Measurements from ENCODE around the gene PATZ1.
A peak's percentile ranks its signal among the peaks of the same experiment; 100 is the strongest.
"Not testable (repeated sequence)": the region's sequence is repeated elsewhere in the genome, so short reads cannot be mapped to it uniquely, and the experiment has no call there.

Gene PATZ1

DNA sequence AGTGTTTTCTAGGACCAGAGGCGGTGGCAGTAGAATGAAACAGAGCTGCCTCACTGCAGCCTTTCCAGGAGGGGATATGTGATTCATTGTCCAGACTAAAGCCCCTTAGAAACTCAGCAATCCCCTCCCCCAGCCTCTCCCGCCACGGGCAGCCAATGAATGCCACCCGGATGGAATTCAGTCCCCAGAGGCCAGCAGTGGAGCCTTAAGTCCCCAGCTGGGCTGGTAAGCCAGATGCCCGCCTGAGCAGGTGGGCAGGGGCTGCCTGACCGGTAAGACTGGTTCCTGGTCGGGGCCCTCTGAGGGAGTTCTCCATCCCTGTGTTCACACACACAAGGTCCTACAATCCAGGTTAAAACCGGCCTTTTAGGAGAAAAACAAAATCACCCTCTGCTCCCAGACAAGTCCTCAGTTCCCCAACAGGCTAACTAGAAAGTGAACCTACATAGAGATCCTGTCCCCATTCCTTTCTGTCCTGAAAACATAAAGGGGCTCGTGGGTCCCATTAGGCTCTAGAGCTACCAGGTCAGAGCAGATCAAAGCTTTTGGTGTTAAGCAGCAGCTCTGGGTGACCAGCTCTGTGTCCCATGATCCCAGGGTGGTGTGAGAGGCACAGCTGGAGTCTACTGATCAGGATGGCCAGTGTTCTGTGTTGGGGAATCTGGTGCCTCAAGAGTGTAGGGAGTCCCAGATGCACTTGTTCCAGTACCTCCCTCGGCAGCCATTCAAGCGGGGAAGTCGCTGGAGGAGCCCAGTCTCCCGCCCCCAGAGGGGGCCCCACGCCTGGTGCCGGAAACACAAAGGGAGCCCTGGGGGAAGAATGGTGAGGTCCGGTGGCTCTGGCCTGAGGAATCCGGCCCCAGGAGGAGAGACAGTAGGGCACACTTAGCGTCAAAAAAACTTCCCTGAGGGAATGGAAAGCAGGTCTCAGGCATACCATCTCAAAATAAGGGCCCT lies 2.6 kb downstream of the PATZ1 start:
- DNase-seq, result peak; percentile 41

GRCh38 chr22:31342389-31343140 lies 3.6 kb downstream of the PATZ1 start:
- DNase-seq, result no peak

DNA sequence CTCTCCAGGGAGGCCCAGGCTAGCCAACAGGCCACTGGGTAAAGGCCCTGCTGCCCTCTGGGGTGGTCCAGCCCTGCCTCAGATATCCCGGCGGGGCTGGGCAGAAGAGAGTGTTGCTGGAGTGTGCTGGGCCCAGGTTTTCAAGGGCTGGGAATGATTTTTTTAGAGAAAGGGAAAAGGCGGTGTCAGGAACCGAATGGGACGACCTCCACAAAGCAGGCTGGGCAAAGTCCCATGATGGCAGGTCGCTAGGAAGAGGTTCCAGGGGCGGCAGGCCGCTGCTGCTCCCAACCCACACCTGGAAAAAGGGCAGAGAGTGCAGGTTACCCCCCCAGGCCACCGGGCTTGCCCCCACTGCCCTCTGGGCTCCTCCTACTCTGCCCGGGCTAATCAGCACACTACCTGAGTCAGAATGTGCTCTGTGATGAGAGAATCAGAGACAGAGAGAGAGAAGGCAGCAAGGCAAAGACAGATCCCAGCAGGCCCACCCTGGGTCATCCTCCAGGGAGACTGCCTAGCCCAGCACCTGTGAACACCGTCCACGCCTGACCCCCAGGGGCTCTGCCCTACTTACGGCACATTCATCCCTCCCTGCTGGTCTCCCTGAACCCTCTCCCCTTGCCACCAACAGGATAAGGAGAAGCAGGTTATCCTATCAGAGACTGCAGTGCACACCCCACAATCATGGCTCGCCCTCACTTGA lies 4.6 kb downstream of the PATZ1 start:
- DNase-seq, result no peak

DNA sequence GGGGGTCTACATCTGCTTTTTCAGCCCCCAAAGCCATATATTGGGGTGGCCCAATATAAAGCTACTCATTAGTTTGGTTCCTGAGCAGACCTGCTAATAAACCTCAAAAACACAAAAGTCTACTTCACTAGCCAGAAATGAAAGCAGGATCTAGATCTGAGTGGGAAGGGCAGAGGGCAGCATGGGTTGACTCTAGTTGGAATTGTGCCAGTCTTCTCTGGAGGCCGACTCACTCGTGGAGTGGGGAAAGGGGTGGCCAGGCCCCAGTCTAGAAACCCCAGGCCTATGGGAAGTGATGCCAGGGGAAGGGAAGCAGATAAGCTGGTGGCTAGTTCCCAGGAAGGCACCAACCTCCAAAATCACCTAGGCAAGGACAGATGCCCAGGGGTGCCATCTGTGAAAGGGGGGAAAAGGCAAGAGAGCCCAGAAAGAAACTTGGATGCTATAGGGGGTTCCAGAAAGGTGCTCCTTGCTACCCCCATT lies 5.3 kb downstream of the PATZ1 start:
- no peak for DNase-seq

- DNase-seq, result no peak
Measured at GRCh38 chr22:31340360-31340759, 5.8 kb downstream of the PATZ1 start.

DNA sequence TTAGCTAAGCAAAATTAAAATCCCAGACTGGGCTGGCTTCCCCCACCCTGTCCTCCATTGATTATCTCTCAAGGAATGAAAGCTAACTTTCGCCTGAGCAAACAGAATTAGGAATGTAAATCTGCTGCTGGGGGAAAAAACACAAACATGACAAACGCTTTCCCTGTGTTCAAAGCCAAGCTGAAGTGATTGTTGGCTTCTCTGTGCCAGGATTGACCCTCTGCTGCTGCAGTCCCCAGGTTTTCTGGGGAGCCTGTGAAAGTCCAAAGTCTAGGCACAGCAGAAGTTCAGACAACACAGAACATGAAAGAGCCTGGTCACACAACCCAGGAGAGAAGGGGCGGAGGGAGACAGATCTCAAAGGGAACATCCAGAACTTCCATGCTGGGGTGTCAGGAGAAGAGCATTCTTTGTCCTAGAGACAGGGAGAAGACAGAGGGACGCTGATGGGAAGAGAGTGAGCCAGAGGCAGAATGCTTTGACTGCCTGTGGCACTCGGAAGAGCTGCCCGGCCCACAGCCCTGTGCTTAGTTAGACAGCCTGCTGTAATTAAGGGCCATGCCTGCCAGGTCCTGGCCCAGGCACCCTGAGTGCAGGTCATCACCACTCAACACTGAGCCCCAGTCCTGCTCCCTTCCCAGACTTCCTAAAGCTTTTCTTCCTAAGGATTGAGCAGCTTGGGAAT lies 6.9 kb downstream of the PATZ1 start:
- DNase-seq, result no peak

DNA sequence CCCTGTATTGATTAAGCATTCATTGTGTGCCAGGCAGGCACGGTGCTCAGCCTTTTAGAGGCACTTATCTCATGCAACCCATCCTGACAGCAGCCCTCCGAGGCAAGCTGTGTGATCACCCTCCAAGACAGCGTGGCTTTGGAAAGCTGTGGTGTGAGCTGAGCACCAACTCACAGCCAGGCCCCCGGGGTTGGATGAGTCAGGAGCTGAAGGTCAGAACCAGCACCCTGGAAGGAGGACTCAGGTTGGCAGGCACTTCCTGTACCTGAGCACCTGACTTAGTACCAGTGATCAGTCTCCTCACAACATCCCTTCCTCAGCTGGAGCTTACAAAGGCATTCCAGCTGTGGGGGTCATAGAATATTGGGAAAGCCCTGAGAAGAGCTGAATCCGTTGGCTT lies 9.0 kb downstream of the PATZ1 start:
- DNase-seq, result no peak

- DNase-seq, result no peak
Measured at GRCh38 chr22:31334329-31334728, 11.8 kb downstream of the PATZ1 start.

DNA sequence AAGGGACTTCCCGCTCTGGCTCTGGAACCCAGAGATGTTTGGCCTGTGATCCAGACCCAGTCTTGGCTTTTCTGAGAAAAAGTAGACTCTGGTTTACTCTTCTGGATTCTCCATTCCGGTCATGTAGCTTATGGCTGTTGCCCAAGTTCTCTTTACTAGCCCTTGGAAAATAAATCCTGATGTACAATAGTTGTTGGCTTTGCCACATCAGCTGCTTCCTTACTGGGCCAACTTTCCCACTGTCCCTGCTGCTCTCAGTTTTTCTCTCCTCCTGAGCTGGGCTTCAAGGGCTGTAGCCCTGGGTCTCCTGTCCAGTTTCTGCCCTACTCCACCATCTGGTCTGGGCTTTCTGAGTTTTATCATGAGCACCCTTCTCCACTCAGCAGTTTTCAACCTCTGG lies 12.5 kb downstream of the PATZ1 start:
- DNase-seq, result no peak

- DNase-seq, result no peak
Measured at GRCh38 chr22:31332886-31333285, 13.3 kb downstream of the PATZ1 start.

DNA sequence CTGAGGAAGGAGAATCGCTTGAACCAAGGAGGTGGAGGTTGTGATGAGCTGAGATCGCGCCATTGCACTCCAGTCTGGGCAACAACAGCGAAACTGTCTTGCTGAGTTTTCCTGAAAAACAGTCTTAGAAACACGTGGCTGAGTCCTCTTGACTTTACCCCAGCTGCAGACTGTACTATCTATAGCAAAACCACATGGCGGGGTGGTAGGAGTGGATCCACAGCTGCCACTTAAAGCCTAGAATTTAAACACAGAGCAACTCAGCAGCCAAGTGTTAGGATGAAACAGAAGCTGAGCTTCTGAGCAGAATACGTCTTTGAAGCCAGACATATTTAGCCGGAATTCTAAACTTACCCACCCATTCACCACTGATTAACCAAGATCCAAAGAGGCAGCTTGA lies 14.1 kb downstream of the PATZ1 start:
- DNase-seq, result no peak

- no peak for DNase-seq
Measured at GRCh38 chr22:31329453-31330215, 16.5 kb downstream of the PATZ1 start.

GRCh38 chr22:31329029-31329428 lies 17.1 kb downstream of the PATZ1 start:
- DNase-seq, result no peak

DNA sequence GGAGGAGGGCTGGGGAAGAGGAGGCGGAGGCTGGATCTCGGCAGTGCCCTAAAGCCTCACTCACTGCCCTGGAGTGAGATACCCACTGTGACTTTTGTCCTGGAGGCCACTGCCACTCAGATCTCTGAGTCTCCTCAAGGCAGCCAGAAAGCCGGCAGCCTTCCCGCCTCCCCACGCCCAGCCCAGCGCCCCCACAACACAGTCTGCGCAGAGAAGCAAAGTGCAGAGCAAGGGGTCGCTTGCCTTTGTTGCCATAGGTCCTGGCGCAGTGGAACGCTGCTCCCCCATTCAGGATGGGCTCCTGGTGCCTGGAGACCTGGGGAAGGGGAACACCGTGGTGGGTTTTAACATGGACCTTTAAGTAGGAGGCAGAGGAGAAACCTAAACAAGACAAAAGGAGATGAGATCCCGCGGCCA lies 17.6 kb downstream of the PATZ1 start:
- no peak for DNase-seq

GRCh38 chr22:31327806-31328543 lies 18.2 kb downstream of the PATZ1 start:
- DNase-seq, result no peak

- DNase-seq, result no peak
Measured at GRCh38 chr22:31326877-31327276, 19.3 kb downstream of the PATZ1 start.

DNA sequence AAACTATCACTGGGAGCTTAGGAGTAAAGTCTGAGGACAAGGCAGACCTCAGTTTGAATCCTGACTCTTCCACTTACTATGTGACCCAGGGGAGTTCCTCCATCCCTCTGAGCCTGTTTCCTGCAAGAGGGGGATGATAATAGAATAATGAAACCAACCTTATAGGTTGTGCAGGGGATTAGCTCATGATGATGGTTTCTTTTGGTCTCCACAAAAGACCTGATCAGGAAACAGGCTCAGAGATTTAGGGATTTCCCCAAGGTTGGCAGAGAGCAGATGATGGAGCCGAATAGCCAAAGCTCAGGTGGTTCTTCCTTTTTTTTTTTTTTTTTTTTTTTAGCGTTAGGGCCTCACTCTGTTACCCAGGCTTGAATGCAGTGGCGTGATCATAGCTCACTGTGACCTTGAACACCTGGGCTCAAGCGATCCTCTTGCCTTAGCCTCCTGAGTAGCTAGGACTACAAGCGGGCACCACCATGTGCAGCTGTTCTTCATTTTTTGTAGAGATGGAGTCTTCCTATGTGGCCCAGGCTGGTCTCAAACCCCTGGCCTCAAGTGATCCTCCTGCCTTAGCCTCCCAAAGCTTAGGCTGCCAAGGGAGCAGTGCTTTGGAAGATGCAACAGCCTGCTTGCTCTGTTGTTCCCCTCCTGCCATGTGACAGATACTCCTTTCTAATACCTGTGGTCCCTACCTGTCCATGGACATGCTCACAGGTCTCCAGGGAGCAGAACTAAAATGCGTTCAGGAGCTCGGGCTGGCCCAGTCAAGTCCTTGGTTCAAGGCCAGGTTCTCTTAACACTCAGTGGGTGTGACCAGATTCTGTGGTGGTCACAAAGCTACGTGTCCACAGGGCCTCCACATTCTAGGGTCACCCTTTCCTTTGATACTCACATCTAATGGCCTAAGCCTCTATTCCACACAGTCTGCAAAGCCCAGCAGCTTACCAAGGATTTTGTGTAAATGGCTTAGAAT lies 22.3 kb downstream of the PATZ1 start:
- no peak for DNase-seq

DNA sequence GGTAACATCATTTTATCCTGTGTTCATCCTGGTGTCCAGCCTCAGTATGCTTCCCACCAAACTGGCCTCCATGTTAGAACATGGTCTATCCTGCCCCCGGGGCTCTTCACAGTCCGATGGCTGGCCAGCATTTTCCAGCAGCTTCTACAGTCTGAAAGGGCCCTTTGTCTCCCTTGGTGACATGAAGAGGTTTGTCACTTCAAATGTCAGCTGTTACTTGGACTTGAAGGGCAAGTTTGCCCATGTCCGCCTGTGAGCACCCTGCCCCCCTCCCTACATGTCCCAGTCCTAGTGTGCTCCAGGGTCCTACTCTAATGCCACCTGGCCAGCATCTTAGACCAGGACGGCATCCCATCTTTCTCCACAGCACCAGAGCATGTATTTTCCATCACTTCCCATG lies 24.7 kb downstream of the PATZ1 start:
- no peak for DNase-seq

DNA sequence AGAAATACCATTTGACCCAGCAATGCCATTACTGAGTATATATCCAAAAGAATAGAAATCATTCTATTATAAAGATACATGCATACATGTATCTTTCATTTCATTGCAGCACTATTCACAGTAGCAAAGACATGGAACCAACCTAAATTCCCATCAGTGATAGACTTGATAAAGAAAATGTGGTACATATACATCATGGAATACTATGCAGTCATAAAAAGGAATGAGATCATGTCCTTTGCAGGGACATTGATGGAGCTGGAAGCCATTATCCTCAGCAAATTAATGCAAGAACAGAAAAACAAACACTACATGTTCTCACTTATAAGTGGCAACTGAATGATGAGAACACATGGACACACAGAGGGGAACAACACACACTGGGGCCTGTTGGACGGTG lies 31.9 kb downstream of the PATZ1 start:
- DNase-seq, result not testable (repeated sequence)
